Measurements from ENCODE around the gene ABR. TPM values are rescaled to one million over a fixed set of nuclear protein-coding genes. Genes with fewer than 3 reads are reported as not detected.

ABR gene
- total and polyA plus RNA-seq, 10 donors = 18.5 to 183 (median 121) TPM

DNA sequence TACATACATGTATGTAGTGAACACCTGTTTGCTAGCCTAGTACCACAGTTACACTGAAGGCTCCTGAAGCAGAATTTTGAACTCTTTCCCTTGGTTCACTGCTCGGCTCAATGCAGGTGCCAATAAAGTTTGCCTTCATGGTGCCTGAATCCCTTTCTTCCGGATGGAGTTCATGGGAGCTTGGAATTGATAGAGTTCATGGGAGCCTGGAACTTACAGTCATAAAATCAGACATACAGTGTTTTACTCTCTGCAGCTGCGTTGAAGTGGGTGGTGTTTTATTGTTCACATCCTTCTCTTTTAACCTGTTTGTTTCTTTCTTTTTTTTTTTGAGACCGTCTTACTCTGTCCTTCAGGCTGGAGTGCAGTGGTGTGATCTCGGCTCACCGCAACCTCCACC, 29.2 kb upstream of the ABR start:
- no peak for TF ChIP-seq POLR2A (IDR thresholded peaks at IDR 0.05)
- TF ChIP-seq POLR2AphosphoS5 (IDR thresholded peaks at IDR 0.05) = no peak
- TF ChIP-seq, protein P1, sequence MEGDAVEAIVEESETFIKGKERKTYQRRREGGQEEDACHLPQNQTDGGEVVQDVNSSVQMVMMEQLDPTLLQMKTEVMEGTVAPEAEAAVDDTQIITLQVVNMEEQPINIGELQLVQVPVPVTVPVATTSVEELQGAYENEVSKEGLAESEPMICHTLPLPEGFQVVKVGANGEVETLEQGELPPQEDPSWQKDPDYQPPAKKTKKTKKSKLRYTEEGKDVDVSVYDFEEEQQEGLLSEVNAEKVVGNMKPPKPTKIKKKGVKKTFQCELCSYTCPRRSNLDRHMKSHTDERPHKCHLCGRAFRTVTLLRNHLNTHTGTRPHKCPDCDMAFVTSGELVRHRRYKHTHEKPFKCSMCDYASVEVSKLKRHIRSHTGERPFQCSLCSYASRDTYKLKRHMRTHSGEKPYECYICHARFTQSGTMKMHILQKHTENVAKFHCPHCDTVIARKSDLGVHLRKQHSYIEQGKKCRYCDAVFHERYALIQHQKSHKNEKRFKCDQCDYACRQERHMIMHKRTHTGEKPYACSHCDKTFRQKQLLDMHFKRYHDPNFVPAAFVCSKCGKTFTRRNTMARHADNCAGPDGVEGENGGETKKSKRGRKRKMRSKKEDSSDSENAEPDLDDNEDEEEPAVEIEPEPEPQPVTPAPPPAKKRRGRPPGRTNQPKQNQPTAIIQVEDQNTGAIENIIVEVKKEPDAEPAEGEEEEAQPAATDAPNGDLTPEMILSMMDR (IDR thresholded peaks at IDR 0.05 in 8 of 11, conservative IDR thresholded peaks at IDR 0.05 in 3 of 11) = no peak
- no peak for DNase-seq
- no peaks in the 10 kb centered on the region for H3K9me3 ChIP-seq
- H3K27me3 ChIP-seq (replicated peaks in 1 of 7) = no peaks in the 10 kb centered on the region
- 89 to 92% (median 91%) methylated on average over 6 of the region's 6 CpGs for WGBS, 5 donors
- H3K4me1 ChIP-seq = peaks cover 0 to 63% (median 20%) of the 10 kb centered on the region in 6 donors
- intact Hi-C loops (cut with DNase I; ENCODE audit: low total_unique reads) = no loop called here
- H3K4me3 ChIP-seq = no peak overlapping the region
- H3K36me3 ChIP-seq = no peaks in the 10 kb centered on the region
- H3K27ac ChIP-seq = no peak overlapping the region

DNA sequence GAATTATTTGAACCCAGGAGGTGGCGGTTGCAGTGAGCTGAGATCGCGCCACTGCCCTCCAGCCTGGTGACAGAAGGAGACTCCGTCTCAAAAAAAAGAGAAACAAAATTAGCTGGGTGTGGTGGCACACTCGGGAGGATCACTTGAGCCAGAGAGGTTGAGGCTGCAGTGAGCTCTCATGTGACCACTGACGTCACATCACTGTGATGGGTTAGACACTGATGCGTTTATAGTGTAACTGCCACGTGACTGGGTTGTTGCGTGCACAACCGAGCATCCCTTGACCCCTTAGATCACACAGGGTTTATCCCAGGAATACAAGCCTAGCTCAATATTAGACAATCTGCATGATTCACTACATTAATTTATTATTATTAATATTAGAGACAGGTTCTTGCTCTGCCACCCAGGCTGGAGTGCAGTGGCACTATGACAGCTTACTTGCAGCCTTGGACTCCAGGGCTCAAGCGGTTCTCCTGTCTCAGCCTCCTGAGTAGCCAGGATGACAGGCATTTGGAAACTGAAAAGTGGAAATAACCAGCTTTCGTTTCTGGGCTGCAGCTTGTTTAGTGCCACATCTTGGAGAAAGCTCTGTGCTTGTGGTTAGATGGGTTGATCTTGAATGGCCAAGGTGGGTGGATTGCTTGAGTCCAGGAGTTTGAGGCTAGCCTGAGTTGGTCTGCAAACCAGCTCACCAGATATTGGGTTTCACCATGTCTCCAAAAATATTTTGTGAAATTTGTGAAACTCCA, 26.4 kb upstream of the ABR start:
- no peaks in the 10 kb centered on the region for H3K36me3 ChIP-seq
- H3K27me3 ChIP-seq (replicated peaks in 1 of 7) = no peaks in the 10 kb centered on the region
- TF ChIP-seq POLR2A (IDR thresholded peaks at IDR 0.05) = no peak
- TF ChIP-seq, protein P1 (IDR thresholded peaks at IDR 0.05 in 8 of 11, conservative IDR thresholded peaks at IDR 0.05 in 3 of 11) = no peak
- no peak for TF ChIP-seq POLR2AphosphoS5 (IDR thresholded peaks at IDR 0.05)
- 69 to 87% (median 76%) methylated on average over 12 of the region's 12 CpGs for WGBS, 5 donors
- intact Hi-C loops (cut with DNase I; ENCODE audit: low total_unique reads) = no loop called here
- no peak for DNase-seq
- H3K4me1 ChIP-seq = peaks cover 5 to 68% (median 33%) of the 10 kb centered on the region in 6 donors
- H3K4me3 ChIP-seq = no peak overlapping the region
- H3K9me3 ChIP-seq = no peaks in the 10 kb centered on the region
- H3K27ac ChIP-seq = peak overlapping the region in 5 of 8 donors; percentile 5 to 53 (median 28)

DNA sequence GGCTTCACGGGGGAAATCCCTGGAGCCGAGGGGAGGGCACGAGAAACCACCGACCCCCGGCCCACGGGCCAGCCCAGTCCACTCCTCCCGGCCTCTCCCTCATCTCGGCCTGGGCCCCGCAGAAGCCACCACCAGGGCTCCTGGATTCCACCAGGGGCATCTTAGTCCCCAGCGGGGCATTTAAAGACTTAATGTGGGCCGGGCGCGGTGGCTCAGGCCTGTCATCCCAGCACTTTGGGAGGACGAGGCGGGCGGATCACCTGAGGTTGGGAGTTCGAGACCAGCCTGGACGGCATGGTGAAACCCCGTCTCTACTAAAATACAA, 24.1 kb upstream of the ABR start:
- 58 to 73% (median 64%) methylated on average over 9 to 19 of the region's 19 CpGs for WGBS, 5 donors
- Histone ChIP-seq H3K4me3 (peak overlapping the region; percentile 13 to 71 (median 45)), H3K27me3 (replicated peaks in 1 of 7) (no peaks in the 10 kb centered on the region), H3K9me3 (no peaks in the 10 kb centered on the region), H3K27ac (peak overlapping the region in 5 of 8 donors; percentile 53 to 71 (median 71)), H3K36me3 (no peaks in the 10 kb centered on the region), H3K4me1 (peaks cover 13 to 91% (median 55%) of the 10 kb centered on the region in 6 donors)
- intact Hi-C loops (cut with DNase I; ENCODE audit: low total_unique reads) = no loop called here
- TF ChIP-seq POLR2AphosphoS5 (IDR thresholded peaks at IDR 0.05) (no peak), POLR2A (IDR thresholded peaks at IDR 0.05) (no peak)
- TF ChIP-seq, protein P1 (IDR thresholded peaks at IDR 0.05 in 8 of 11, conservative IDR thresholded peaks at IDR 0.05 in 3 of 11) = no peak
- DNase-seq = no peak

DNA sequence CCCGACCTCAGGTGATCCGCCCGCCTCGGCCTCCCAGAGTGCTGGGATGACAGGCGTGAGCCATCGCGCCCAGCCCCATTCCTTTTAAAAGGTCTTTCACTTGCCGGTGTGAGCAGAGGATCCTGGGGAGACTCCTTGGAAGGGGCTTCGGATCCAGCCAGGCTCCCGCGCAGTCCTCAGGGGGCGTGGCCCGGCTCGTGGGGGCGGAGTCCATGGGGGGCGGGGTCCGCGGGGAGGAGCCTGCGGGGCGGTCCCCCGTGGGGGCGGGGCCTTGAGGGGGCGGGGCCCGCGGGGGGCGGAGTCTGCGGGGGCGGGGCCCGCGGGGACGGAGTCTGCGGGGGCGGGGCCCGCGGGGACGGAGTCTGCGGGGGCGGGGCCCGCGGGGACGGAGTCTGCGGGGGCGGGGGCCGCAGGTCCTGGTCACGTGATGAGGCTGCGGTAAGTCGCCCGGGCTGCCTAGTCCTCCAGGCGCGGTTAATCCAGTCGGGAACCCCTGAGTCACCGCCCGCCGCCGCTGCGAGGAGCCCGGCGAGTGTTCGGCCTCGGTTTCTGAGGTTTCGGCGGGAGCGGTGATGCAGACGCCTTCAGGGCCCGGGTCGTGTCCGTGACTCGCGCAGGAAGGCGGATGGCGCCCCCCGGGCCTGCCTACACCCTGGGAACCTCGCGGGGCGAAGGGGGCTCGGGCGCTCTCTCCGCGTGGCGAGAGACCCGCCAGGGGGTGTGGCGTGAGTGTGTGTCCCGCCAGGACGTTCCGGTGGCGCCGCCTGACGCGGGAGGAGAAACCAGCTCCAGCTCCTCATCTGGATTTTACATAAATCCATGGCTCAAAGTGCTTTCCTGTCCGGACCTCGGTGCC, 23.6 kb upstream of the ABR start:
- TF ChIP-seq POLR2AphosphoS5 (IDR thresholded peaks at IDR 0.05) (peak in 2 of 3 donors; percentile 45 to 59), POLR2A (IDR thresholded peaks at IDR 0.05) (no peak)
- TF ChIP-seq, protein P1 (IDR thresholded peaks at IDR 0.05 in 8 of 11, conservative IDR thresholded peaks at IDR 0.05 in 3 of 11) = no peak
- Histone ChIP-seq H3K4me3 (peak overlapping the region; percentile 13 to 71 (median 45)), H3K4me1 (peaks cover 19 to 96% (median 61%) of the 10 kb centered on the region in 6 donors), H3K27me3 (replicated peaks in 1 of 7) (no peaks in the 10 kb centered on the region), H3K27ac (peak overlapping the region in 5 of 8 donors; percentile 53 to 74 (median 71)), H3K9me3 (no peaks in the 10 kb centered on the region), H3K36me3 (no peaks in the 10 kb centered on the region)
- WGBS, 5 donors = 12 to 21% (median 17%) methylated on average over 19 to 88 of the region's 91 CpGs
- intact Hi-C loops (cut with DNase I; ENCODE audit: low total_unique reads) = no loop called here
- DNase-seq = peak; percentile 90

Measured in spleen (tissue), 11 donors.